ENCODE data around the gene FGF14. TPM values are rescaled to one million over a fixed set of nuclear protein-coding genes. Genes with fewer than 3 reads are reported as not detected.

Gene FGF14
- total RNA-seq, 1 donor from 2014 or later = 0.23 TPM

DNA sequence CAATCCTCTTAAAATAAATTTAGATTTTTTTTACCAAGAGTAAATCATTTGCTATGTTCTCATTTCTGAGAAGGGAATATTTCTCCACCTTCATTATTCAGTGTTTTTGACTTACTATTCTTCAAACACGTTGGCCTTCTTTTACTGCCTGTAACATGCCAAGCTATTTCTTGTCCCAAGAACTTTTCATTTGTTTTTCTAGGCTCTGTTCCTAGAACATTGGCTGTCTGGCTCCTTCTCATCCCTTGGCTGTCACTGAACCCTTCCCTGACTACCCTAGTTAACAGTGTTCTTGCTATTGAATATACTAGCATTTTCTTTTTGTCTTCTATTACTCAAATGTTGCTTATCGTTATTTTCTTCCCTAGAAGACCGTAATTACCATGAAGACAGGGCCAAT is 701.2 kb downstream of the FGF14 start:
- no peak overlapping the region for H3K4me3 ChIP-seq (ENCODE audit: insufficient read depth, low read depth, low read length)
- H3K9ac ChIP-seq (ENCODE audit: low read length) = no peak overlapping the region
- H4K20me1 ChIP-seq (ENCODE audit: insufficient read depth, low read length) = no peaks in the 10 kb centered on the region
- no peaks in the 10 kb centered on the region for H3K36me3 ChIP-seq (ENCODE audit: insufficient read depth, low read length)
- FAIRE-seq (no peak), DNase-seq (ENCODE audit: low read depth) (peak; percentile 12)
- Mint-ChIP-seq H3K36me3 (ENCODE audit: low read depth, unreplicated experiment) (no peaks in the 10 kb centered on the region), H3K9me3 (ENCODE audit: unreplicated experiment) (no peaks in the 10 kb centered on the region), H3K27ac (ENCODE audit: unreplicated experiment) (no peak overlapping the region), H3K4me1 (ENCODE audit: low read depth, unreplicated experiment) (no peaks in the 10 kb centered on the region), H3K27me3 (ENCODE audit: low read depth, unreplicated experiment) (peaks cover 6% of the 10 kb centered on the region), H3K4me3 (ENCODE audit: unreplicated experiment) (no peak overlapping the region)
- H3K27ac ChIP-seq (ENCODE audit: low read depth, low read length) = no peak overlapping the region
- H3K79me2 ChIP-seq (ENCODE audit: insufficient read depth, low read length) = no peaks in the 10 kb centered on the region
- no peak overlapping the region for H3K4me2 ChIP-seq (ENCODE audit: low read length)
- no peaks in the 10 kb centered on the region for H3K9me3 ChIP-seq (ENCODE audit: insufficient read depth, low read depth, low read length)
- TF ChIP-seq, protein P1, sequence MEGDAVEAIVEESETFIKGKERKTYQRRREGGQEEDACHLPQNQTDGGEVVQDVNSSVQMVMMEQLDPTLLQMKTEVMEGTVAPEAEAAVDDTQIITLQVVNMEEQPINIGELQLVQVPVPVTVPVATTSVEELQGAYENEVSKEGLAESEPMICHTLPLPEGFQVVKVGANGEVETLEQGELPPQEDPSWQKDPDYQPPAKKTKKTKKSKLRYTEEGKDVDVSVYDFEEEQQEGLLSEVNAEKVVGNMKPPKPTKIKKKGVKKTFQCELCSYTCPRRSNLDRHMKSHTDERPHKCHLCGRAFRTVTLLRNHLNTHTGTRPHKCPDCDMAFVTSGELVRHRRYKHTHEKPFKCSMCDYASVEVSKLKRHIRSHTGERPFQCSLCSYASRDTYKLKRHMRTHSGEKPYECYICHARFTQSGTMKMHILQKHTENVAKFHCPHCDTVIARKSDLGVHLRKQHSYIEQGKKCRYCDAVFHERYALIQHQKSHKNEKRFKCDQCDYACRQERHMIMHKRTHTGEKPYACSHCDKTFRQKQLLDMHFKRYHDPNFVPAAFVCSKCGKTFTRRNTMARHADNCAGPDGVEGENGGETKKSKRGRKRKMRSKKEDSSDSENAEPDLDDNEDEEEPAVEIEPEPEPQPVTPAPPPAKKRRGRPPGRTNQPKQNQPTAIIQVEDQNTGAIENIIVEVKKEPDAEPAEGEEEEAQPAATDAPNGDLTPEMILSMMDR (IDR thresholded peaks at IDR 0.05; ENCODE audit: insufficient read depth, low read depth, low read length) = no peak
- no peak for TF ChIP-seq EZH2 (IDR thresholded peaks at IDR 0.05; ENCODE audit: insufficient read depth, low read length)
- no peak overlapping the region for H2AFZ ChIP-seq (ENCODE audit: low read depth, low read length)
- H3K4me1 ChIP-seq (ENCODE audit: insufficient read depth, low read length) = no peaks in the 10 kb centered on the region
- H3K27me3 ChIP-seq (ENCODE audit: insufficient read depth, low read length) = no peaks in the 10 kb centered on the region

DNA sequence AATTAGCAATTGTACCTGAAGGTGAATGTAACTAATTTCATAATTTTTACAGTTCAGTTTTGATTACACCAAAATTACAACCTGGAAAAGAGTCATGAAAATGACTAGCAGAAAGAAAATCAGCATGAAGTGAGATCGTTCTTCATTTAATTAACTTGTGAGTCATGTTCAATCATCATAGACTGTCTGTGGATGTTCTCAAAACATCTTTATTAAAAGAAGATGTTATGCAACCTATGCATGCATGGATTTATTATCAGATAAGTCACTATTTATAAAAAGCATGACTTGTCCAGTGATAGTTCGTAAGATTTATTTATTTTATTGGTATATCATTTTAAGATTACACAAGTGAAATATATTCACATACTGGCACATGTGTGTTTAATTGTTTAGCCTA is 703.4 kb downstream of the FGF14 start:
- no peaks in the 10 kb centered on the region for H3K79me2 ChIP-seq (ENCODE audit: insufficient read depth, low read length)
- no peak overlapping the region for H3K4me3 Mint-ChIP-seq (ENCODE audit: unreplicated experiment)
- no peaks in the 10 kb centered on the region for H3K36me3 Mint-ChIP-seq (ENCODE audit: low read depth, unreplicated experiment)
- H3K36me3 ChIP-seq (ENCODE audit: insufficient read depth, low read length) = no peaks in the 10 kb centered on the region
- no peak overlapping the region for H3K4me3 ChIP-seq (ENCODE audit: insufficient read depth, low read depth, low read length)
- no peak overlapping the region for H3K4me2 ChIP-seq (ENCODE audit: low read length)
- H2AFZ ChIP-seq (ENCODE audit: low read depth, low read length) = no peak overlapping the region
- no peaks in the 10 kb centered on the region for H3K4me1 ChIP-seq (ENCODE audit: insufficient read depth, low read length)
- H4K20me1 ChIP-seq (ENCODE audit: insufficient read depth, low read length) = no peaks in the 10 kb centered on the region
- peaks cover 14% of the 10 kb centered on the region for H3K27me3 Mint-ChIP-seq (ENCODE audit: low read depth, unreplicated experiment)
- no peaks in the 10 kb centered on the region for H3K27me3 ChIP-seq (ENCODE audit: insufficient read depth, low read length)
- H3K9me3 ChIP-seq (ENCODE audit: insufficient read depth, low read depth, low read length) = no peaks in the 10 kb centered on the region
- no peak overlapping the region for H3K9ac ChIP-seq (ENCODE audit: low read length)
- no peak overlapping the region for H3K27ac Mint-ChIP-seq (ENCODE audit: unreplicated experiment)
- FAIRE-seq (peak; percentile 26), DNase-seq (ENCODE audit: low read depth) (no peak)
- TF ChIP-seq EZH2 (IDR thresholded peaks at IDR 0.05; ENCODE audit: insufficient read depth, low read length) = no peak
- TF ChIP-seq, protein P1 (IDR thresholded peaks at IDR 0.05; ENCODE audit: insufficient read depth, low read depth, low read length) = no peak
- H3K4me1 Mint-ChIP-seq (ENCODE audit: low read depth, unreplicated experiment) = no peaks in the 10 kb centered on the region
- no peak overlapping the region for H3K27ac ChIP-seq (ENCODE audit: low read depth, low read length)
- no peaks in the 10 kb centered on the region for H3K9me3 Mint-ChIP-seq (ENCODE audit: unreplicated experiment)

DNA sequence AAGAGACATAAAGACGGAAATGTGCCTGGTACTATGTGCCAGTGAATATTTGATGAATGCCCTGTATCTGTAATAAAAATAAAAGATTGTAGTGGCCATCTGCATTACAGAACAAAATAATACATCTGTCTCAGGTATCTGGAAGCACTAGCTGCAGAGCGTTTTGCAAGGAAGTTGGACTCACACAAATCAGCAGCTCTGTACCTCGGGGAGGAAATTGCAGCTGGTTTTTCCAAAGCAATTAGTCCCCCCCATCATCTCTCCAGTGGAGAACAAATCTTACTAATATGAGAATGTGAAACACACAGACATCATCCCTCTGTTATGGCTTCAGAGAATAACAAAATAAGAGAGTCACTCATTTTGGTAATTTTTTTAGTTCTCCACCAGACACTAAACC is 704.1 kb downstream of the FGF14 start:
- H3K27me3 ChIP-seq (ENCODE audit: insufficient read depth, low read length) = no peaks in the 10 kb centered on the region
- H3K9ac ChIP-seq (ENCODE audit: low read length) = no peak overlapping the region
- no peaks in the 10 kb centered on the region for H3K36me3 ChIP-seq (ENCODE audit: insufficient read depth, low read length)
- H3K9me3 Mint-ChIP-seq (ENCODE audit: unreplicated experiment) = no peaks in the 10 kb centered on the region
- no peaks in the 10 kb centered on the region for H3K79me2 ChIP-seq (ENCODE audit: insufficient read depth, low read length)
- no peak for DNase-seq (ENCODE audit: low read depth)
- H3K4me2 ChIP-seq (ENCODE audit: low read length) = no peak overlapping the region
- no peaks in the 10 kb centered on the region for H3K4me1 ChIP-seq (ENCODE audit: insufficient read depth, low read length)
- H3K9me3 ChIP-seq (ENCODE audit: insufficient read depth, low read depth, low read length) = no peaks in the 10 kb centered on the region
- H3K4me3 Mint-ChIP-seq (ENCODE audit: unreplicated experiment) = no peak overlapping the region
- H3K27ac Mint-ChIP-seq (ENCODE audit: unreplicated experiment) = no peak overlapping the region
- no peak overlapping the region for H3K27ac ChIP-seq (ENCODE audit: low read depth, low read length)
- H3K27me3 Mint-ChIP-seq (ENCODE audit: low read depth, unreplicated experiment) = peaks cover 15% of the 10 kb centered on the region
- H3K4me3 ChIP-seq (ENCODE audit: insufficient read depth, low read depth, low read length) = no peak overlapping the region
- H4K20me1 ChIP-seq (ENCODE audit: insufficient read depth, low read length) = no peaks in the 10 kb centered on the region
- H3K36me3 Mint-ChIP-seq (ENCODE audit: low read depth, unreplicated experiment) = no peaks in the 10 kb centered on the region
- H2AFZ ChIP-seq (ENCODE audit: low read depth, low read length) = no peak overlapping the region
- no peaks in the 10 kb centered on the region for H3K4me1 Mint-ChIP-seq (ENCODE audit: low read depth, unreplicated experiment)
- TF ChIP-seq EZH2 (IDR thresholded peaks at IDR 0.05; ENCODE audit: insufficient read depth, low read length) = no peak
- TF ChIP-seq, protein P1 (IDR thresholded peaks at IDR 0.05; ENCODE audit: insufficient read depth, low read depth, low read length) = no peak
- no peak for FAIRE-seq

Data from astrocyte (in vitro differentiated cells and primary cell).